A673 (cell line): ENCODE data around the gene GPR156.

Experiments
- CTCF ChIP-seq: fragments of 300-800, 200-600 bp; sonication (generic); conservative IDR thresholded peaks from 2 replicates; pipeline ENCODE4 v1.5.1; 2017; ENCODE audit warnings: low read depth, mild to moderate bottlenecking, antibody characterized with exemption, low read length, moderate library complexity, mixed read lengths
- EZH2 ChIP-seq: fragments of 200-600 bp; sonication (generic); IDR thresholded peaks from 2 replicates; pipeline ENCODE4 v1.6.1; 2017; ENCODE audit warnings: borderline replicate concordance, low read depth, mild to moderate bottlenecking, mixed read lengths, antibody characterized with exemption, low read length; ENCODE audit not compliant: poor library complexity, severe bottlenecking

- no peak for TF ChIP-seq CTCF
- TF ChIP-seq EZH2, result no peak
Observed at GRCh38 chr3:120130656-120131055, 154.4 kb downstream of the GPR156 start.
